Kidney capillary endothelial cell (primary cell): Measurements from ENCODE around the gene LIME1.

Experiments
- DNase-seq: peaks from one replicate; pipeline ENCODE4 v3.0.0-alpha.2; 2018; ENCODE audit warnings: low spot score

Gene LIME1

GRCh38 chr20:63739130-63740069 lies 2.9 kb downstream of the LIME1 start, which contains the start of gene SLC2A4RG:
Gene SLC2A4RG (plus strand): TSS chr20:63739776. CDS start chr20:63739913, 137 bp downstream.
- DNase-seq: peak; percentile 58

- DNase-seq: no peak
Observed at GRCh38 chr20:63740070-63740626, 3.7 kb downstream of the LIME1 start.

GRCh38 chr20:63740627-63741353 lies 4.3 kb downstream of the LIME1 start:
- peak; percentile 65 for DNase-seq

GRCh38 chr20:63741354-63741675 lies 4.9 kb downstream of the LIME1 start:
- no peak for DNase-seq

GRCh38 chr20:63741676-63742380 lies 5.4 kb downstream of the LIME1 start:
- no peak for DNase-seq

GRCh38 chr20:63742381-63743024 lies 6.0 kb downstream of the LIME1 start:
- DNase-seq: no peak

- no peak for DNase-seq
Observed at GRCh38 chr20:63743210-63743970, 6.9 kb downstream of the LIME1 start.

- DNase-seq: no peak
Observed at GRCh38 chr20:63744158-63744557, 7.7 kb downstream of the LIME1 start.

- no peak for DNase-seq
Observed at GRCh38 chr20:63744574-63745423, 8.3 kb downstream of the LIME1 start.

- DNase-seq: no peak
Observed at GRCh38 chr20:63745424-63745805, 9.0 kb downstream of the LIME1 start.

- no peak for DNase-seq
Observed at GRCh38 chr20:63745961-63746731, 9.7 kb downstream of the LIME1 start.

- DNase-seq: no peak
Observed at GRCh38 chr20:63746751-63747315, 10.4 kb downstream of the LIME1 start.

GRCh38 chr20:63747622-63748069 lies 11.2 kb downstream of the LIME1 start:
- no peak for DNase-seq

- no peak for DNase-seq
Observed at GRCh38 chr20:63748070-63748933, 11.8 kb downstream of the LIME1 start.

- no peak for DNase-seq
Observed at GRCh38 chr20:63748934-63749270, 12.4 kb downstream of the LIME1 start.

GRCh38 chr20:63749597-63750508 lies 13.4 kb downstream of the LIME1 start:
- DNase-seq: no peak
